HG02642 (cell line): ENCODE measurements around the gene YIF1B.
"Not testable (repeated sequence)": the region's sequence is repeated elsewhere in the genome, so short reads cannot be mapped to it uniquely, and the experiment has no call there.

Source experiments
- ATAC-seq: cut with Tn5 transposase; IDR thresholded peaks from one replicate; pipeline ENCODE4 v1.9.1; 2021; ENCODE audit warnings: mild to moderate bottlenecking; ENCODE audit not compliant: unreplicated experiment, poor library complexity

Gene YIF1B, protein sequence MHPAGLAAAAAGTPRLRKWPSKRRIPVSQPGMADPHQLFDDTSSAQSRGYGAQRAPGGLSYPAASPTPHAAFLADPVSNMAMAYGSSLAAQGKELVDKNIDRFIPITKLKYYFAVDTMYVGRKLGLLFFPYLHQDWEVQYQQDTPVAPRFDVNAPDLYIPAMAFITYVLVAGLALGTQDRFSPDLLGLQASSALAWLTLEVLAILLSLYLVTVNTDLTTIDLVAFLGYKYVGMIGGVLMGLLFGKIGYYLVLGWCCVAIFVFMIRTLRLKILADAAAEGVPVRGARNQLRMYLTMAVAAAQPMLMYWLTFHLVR

DNA sequence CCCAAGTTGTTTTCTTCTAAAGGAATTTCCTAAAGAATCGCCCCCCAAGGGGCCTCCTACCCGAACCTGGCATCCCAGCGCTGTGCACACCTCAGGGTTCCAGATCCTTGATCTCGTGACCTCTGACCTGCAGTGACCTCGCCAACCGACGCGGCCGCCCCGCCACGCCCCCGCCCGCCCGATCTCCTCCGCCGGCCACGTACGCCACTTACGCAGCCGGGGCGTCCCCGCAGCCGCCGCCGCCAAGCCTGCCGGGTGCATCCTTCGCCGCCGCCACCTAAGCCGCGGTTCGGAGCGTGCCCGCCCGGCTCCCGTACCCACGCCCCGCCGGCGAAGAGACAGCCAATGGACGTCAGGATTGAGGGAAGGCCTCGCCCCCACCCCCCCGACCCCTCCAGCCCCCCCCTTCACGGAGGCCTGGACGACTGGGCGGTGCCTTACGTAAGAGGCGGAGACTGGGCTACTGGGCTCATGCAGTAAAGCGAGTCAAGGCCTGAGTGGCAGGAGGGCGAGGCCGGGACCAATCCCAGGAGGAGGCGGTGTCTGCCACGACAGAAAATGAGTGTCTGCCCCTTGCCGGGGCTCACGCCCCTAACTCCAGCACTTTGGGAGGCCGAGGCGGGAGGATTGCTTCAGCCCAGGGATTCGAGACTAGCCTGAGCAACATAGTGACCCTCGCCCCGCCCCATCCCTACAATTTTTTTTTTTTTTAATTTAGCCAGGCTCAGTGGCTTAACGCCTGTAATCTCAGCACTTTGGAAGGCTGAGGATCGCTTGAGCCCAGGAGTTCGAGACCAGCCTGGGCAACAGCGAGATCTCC is at the start of gene YIF1B:
Gene YIF1B, minus strand, starts transcription at position 291 of the 820 bp plus-strand sequence. Its CDS starts 30 bp downstream, at position 261.
- ATAC-seq = peak; percentile 89

DNA sequence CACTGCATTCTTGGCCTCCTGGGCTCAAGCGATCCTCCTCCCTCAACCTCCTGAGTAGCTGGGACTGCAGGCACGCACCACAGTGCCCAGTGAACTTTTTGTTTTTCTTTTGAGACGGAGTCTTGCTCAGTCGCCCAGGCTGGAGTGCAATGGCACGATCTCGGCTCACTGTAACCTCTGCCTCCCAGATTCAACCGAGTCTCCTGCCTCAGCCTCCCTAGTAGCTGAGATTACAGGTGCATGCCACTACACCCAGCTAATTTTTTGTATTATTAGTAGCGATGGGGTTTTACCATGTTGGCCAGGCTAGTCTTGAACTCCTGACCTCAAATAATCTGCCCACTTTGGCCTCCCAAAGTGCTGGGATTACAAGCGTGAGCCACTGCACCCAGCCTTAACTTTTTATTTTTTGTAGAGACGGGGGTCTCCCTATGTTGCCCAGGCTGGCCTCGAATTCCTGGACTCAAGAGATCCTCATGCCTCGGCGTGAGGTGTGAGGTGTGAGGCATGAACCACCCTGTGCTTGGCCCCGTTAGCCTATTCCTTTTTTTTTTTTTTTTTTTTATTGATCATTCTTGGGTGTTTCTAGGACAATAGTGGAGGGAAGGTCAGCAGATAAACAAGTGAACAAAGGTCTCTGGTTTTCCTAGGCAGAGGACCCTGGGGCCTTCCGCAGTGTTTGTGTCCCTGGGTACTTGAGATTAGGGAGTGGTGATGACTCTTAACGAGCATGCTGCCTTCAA is 47.4 kb upstream of the YIF1B start:
- not testable (repeated sequence) for ATAC-seq

DNA sequence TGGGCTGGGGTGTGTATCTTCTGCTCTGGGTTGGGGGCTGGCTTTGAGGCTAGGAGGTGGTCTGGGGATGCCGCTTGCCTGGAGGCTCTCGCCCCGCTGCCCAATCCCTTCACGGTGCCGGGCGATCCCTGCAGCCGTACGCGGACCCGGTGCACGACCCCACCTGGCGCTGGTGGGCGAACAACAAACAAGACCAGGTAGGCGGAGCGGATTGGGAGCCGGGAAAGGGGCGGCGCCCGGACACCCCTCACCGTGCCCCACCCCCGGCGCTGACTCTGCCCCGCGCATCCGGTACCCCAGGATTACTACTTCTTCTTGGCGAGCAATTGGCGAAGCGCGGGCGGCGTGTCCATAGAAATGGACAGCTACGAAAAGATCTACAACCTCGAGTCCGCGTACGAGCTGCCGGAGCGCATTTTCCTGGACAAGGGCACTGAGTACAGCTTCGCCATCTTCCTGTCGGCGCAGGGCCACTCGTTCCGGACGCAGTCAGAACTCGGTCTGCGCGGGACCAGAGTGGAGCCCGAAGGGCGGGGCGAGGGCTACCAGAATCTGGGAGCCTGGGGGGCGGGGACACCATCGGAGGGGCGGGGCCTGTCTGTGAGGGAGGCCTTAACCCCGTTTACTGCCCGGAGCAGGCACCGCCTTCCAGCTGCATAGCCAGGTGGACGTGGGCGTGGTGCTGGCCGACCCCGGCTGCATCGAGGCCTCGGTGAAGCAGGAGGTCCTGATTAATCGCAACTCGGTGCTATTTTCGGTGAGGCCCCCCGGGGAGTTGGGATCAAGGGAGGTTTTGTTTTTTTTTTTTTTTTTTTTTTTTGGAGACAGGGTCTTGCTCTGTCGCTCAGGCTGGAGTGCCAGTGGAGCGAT is 46.6 kb upstream of the YIF1B start:
- peak; percentile 36 for ATAC-seq

DNA sequence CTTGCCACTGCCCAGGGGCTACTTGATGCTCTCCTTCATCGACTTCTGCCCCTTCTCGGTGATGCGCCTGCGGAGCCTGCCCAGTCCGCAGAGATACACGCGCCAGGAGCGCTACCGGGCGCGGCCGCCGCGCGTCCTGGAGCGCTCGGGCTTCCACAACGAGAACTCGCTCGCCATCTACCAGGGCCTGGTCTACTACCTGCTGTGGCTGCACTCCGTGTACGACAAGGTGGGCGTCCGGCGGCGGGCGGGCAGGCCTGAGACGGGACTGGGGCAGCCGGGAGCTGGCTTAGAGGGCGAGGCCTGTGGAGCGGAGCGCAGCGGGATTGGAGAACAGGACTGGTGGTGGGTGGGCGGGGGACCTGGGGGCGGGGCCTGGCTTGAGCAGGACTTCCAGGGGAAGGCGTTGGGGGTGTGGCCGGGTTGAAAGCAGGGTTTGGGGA is 45.9 kb upstream of the YIF1B start:
- ATAC-seq = peak; percentile 57

DNA sequence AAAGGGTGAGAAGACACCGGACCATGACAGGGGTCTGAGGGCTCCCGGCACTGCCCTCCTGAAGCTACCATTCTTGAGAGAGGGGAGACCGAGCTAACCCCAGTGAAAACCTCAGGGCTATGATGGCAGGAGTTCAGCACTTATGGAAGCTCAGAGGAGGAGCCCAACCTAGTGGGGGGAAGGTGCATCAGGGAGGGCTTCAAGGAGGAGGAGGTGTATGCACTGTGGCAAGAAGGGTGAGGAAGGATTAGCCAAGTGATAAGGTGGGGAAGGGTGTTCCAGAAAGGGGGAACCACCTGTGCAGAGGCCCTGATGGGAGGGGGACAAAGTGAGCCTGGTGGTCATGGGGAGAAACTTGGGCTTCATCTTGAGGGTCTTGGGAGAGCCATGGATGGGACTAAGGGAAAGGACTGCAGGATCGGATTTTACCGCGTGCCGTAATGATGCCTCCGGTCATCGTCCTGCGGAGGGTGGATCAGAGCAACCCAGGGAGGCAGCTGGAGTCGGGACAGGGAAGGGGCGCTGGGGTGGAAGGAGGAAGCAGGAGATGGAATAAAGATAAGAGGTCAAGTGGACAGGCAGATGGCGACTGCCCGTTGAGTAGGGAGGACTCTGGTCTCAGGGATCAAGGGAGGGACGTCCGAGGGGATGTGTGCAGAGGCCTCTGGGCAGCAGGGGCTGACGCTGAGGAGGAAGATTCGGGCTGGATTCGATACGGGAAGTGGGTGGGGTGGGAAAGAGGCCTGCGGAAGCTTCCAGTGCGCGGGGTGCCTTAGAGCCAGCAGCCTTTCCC is 45.3 kb upstream of the YIF1B start:
- ATAC-seq = peak; percentile 14

DNA sequence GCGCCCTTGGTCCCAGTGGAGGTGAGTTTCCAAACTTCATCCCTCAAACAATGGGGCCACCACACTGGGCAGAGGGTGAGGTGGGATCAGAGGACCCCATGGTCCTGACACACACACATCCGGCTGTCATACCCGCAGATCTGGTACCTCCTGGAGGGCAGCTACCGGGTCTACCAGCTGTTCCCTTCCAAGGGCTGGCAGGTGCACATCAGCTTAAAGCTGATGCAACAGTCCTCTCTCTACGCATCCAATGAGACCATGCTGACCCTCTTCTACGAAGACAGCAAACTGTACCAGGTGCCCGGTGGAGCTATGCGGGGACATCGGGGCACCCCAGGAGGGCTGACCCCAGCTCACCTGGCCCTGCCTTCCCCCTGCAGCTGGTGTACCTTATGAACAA is 44.6 kb upstream of the YIF1B start:
- no peak for ATAC-seq

DNA sequence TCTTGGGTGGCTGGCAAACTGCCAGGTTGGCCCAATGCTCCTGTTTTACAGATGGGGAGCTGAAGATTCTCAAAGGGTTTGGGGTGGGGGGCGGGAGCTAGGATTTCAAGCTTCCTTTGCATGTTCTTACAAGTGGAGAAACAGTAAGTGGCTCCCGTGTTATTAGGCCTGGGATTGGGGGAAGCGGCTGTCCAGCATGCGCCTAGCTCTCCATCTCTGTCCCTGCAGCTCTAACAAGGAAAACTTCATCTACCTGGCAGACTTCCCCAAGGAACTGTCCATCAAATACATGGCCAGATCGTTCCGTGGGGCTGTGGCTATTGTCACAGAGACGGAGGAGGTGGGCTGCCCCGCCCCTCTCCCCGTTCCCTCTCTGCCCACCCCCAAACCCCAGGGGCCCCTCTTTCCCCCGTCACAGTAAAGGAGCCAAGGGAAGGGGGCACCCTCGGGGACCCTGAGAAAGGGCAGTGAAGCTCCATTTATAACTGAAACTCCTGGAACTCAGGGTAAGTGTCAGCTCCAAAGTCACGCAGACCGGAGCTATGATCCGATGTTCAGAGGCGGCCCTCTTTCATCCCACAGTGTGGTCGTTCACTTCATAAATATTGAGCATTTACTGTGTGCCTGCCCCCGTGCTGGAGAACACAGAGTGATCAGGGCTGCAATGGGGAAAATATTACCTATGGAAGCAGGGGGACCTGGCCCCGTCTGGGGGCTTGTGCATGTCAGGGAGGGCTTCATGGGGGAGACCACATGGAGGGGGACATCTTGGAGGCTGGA is 43.7 kb upstream of the YIF1B start:
- ATAC-seq = no peak

DNA sequence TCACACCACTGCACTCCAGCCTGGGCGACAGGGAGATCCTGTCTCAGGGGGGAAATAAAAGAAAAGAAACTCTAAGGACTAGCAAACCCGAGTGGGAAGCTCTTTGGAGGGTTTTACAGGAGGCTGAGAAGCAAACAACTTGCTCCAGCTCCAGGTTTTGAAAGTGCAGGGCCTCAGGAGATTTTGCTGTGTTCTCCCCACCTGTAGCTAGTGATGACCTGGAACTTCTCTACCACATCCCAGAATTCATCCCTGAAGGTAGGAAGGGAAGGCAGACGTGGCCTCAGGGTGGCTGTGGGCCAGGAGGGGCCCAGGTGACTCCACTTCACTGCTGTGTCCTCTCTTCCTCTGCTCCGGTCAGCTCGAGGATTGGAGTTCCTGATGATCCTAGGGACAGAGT is 42.3 kb upstream of the YIF1B start:
- ATAC-seq = no peak

DNA sequence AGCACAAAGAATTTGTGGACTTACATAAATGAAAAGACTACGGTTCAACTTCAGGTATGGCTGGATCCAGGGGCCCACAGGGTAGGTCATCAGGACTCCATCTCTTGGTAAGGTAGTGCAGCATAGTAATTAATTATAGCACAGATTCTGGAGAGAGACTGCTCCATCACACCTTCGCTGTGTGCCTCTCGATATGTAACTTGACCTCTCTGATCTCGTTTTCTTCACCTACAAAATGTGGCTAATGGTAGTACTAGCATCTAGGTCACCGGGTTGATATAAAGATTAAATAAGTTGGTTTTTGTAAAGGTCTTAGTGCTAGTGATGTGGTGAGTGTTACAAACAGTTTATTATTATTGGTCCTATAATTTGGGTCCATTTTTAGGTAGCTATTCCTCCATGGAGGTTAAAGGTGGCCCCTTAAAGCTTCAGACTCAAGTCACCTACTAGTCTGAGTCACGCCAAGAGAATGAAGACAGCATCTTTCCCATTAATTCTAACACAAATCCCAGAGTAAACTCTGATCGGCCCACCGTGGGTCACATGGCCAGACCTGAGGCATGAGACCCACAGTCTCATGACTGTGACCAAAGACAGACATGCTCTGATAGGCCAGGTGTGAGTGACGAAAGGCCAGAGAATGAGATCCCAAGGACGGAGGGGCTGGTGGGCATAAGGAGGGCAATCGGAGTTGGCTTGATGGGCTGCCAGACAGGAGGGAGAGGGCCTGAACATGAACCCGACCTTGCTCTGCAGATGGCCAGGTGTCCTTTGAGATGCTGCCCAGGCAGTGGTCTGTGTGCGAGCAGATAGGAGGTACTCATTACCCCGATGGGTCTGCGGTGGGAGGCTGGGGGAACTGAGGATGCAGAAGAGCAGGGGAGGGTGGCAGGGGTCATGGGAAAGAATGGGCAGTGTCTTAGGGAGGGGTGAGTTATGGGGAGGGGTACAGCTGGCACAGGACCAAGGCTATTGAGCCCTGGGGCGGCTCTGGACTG is 40.3 kb upstream of the YIF1B start:
- no peak for ATAC-seq

DNA sequence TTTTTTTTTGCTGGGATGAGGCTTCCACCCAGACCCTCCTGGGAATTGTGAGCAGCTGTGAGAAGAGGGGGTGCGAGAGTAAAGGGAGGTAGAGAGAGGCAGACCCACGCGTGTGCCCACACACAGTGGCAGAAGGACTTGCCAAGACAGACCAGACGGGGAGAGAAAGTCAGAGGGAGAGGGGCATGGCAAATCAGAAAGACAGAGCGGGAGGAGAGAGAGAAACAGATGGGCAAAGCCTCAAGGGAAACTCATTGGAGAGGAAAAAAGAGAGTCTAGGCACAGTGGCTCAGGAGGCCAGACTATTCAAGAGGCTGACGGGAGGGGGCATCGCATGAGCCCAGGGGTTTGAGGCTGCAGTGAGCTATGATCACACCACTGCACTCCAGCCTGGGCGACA is 36.9 kb upstream of the YIF1B start:
- ATAC-seq = no peak

DNA sequence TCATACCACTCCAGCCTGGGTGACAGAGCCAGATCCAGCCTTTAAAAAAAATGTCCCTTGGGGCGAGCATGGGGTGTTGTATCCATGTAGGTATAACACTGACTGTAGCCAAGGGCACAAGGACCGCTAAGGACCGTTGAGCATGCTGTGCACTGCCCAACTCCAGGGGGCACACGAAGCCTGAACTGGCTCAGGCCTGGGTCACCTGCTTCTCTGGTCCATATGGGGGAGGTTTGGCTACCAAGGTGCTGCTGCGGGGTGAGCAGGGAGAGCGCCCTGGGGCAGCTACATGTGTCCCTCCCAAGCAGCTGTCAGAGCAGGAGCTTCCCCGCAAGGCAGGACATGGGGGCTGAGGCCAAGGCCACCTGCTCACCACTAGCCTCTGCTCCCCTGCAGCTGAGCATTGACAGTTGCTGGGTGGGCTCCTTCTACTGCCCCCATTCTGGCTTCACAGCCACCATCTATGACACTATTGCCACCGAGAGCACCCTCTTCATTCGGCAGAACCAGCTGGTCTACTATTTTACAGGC is 36.2 kb upstream of the YIF1B start:
- ATAC-seq = no peak

DNA sequence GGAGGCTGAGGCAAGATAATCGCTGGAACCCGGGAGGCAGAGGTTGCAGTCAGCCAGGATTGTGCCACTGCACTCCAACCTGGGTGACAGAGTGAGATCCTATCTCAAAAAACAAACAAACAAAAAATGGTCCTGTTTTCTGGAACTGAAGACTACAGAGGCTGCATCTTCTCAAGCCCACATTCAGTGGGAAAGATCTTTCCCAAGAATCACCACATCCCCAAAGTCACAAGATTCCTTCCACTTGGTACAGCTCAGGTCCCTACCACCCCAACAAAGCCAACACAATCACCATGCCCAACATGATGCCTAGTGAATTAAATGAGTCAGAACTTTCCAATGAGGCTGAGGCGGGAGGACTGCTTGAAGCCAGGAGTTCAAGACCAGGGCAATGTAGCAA is 35.1 kb upstream of the YIF1B start:
- ATAC-seq = no peak

DNA sequence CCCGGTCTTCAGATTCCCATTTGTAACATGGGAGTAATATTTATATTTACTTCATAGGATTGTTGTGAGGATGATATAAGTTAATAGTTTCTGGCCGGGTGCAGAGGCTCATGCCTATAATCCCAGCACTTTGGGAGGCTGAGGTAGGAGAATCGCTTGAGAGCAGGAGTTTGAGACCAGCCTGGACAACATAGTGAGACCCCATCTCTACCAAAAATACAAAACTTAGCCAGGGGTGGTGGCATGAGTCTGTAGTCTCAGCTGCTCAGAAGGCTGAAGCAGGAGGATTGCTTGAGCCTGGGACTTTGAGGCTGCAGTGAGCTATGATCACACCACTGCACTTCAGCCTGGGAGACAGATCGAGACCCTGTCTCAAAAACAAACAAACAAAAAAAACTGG is 31.1 kb upstream of the YIF1B start:
- ATAC-seq = no peak

DNA sequence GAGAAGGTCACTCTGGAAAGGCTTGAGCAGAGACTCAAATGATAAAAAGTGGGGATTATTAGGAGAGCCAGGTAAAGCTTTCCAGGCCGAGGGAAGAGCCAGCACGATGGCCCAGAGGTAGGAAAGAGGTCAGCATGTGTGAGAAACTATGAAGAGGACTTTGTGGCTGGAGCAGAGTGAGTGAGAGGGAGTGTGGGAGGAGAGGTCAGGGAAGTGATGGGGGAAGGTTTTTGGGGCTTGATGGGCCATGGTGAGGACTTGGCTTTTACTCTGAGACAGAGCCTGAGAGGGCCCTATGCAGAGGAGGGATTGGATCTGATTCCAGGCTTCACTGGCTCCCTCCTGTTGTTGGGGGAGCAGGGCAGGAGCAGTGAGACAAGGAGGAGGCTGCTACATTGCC is 25.2 kb upstream of the YIF1B start:
- no peak for ATAC-seq

DNA sequence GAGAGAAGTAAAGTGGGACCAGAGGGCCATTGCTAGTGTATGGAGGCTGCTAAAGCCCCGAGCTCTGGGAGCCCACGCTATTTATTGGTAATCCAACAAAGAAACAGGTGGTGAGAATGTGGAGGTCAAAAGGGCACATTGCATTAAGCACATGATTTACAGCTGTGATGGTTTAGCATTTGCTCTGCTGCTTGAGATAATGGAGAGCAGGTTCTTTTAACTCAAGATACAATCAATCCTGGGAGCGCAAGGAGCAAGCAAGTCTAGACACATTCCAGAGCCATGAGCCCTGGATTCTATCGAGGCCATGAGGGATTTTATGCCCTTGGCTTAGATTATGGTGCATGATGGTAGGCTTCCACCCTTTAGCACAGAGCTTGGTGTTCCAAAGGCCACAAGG is 23.3 kb upstream of the YIF1B start:
- ATAC-seq = not testable (repeated sequence)

DNA sequence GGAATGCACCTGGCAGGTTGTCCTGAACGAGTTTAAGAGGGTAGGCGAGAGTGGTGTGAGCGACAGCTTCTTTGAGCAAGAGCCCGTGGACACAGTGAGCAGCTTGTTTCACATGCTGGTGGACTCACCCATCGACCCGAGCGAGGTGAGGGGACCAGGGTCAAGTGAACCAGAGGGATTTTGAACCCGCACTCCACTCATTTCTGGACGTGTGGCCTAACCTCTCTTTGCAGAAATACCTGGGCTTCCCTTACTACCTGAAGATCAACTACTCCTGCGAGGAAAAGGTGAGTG is 21.6 kb upstream of the YIF1B start:
- no peak for ATAC-seq

DNA sequence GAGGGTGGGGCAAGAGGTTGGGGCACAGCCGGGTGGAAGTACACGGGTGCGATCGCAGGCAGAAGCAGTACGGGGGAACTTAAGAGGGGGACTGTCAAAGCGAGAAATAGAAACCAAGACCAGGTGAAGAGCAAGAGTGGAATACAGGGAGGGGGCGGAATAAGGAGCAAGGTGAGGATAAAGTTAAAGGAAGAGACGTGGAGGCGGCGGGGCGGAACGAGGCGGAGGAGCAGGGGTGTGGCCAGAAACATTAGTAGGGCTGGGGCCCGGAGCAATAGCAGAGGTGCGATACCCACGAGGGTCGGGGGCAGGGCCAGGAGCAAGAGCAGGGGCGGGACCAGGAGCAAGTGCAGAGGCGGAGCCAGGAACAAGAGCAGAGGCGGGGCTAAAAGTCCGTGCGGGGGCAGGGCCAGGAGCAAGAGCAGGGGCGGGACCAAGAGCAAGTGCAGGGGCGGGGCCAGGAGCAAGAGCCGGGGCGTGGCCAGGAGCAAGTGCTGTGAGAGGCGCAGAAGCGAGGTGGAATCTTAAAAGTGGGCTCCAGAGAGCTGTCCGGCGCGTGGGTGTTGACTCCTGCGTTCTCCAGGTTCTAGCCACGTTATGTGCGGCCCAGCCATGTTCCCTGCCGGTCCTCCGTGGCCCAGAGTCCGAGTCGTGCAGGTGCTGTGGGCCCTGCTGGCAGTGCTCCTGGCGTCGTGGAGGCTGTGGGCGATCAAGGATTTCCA is 21.1 kb upstream of the YIF1B start:
- peak; percentile 57 for ATAC-seq
